ENCODE measurements around the gene CDX1.
"Not testable (repeated sequence)": the region's sequence is repeated elsewhere in the genome, so short reads cannot be mapped to it uniquely, and the experiment has no call there.

CDX1 gene

GRCh38 chr5:150233706-150234105 lies 67.1 kb downstream of the CDX1 start:
- DNase-seq (ENCODE audit: low read depth) = not testable (repeated sequence)
